HG03139 (cell line): Measurements from ENCODE around the gene NDUFB10.

Source experiments
- ATAC-seq: cut with Tn5 transposase; IDR thresholded peaks from one replicate; pipeline ENCODE4 v1.9.1; 2021; ENCODE audit not compliant: unreplicated experiment

The NDUFB10 gene

GRCh38 chr16:1966460-1966859 is 7.1 kb downstream of the NDUFB10 start, which contains the start of gene RNF151:
TSS of gene RNF151 (plus strand) at chr16:1966856. CDS start at chr16:1966882, 26 bp downstream.
- ATAC-seq: no peak

GRCh38 chr16:1968146-1968953 is 9.0 kb downstream of the NDUFB10 start:
- no peak for ATAC-seq

GRCh38 chr16:1971796-1972489 is 12.6 kb downstream of the NDUFB10 start, which contains the start of gene TBL3:
TSS of gene TBL3 (plus strand) at chr16:1972053. CDS start at chr16:1972165, 112 bp downstream.
- peak; percentile 80 for ATAC-seq

GRCh38 chr16:1972490-1972877 is 13.1 kb downstream of the NDUFB10 start:
- no peak for ATAC-seq

GRCh38 chr16:1973461-1974156 is 14.3 kb downstream of the NDUFB10 start:
- ATAC-seq: no peak

- no peak for ATAC-seq
Observed at GRCh38 chr16:1974157-1975070, 15.1 kb downstream of the NDUFB10 start.

GRCh38 chr16:1975432-1976215 is 16.3 kb downstream of the NDUFB10 start:
- no peak for ATAC-seq

- ATAC-seq: no peak
Observed at GRCh38 chr16:1976216-1976520, 16.8 kb downstream of the NDUFB10 start.

GRCh38 chr16:1976951-1977874 is 17.9 kb downstream of the NDUFB10 start:
- ATAC-seq: no peak

GRCh38 chr16:1977875-1978268 is 18.5 kb downstream of the NDUFB10 start:
- no peak for ATAC-seq

GRCh38 chr16:1978476-1979120 is 19.3 kb downstream of the NDUFB10 start:
- no peak for ATAC-seq

- no peak for ATAC-seq
Observed at GRCh38 chr16:1979271-1980029, 20.1 kb downstream of the NDUFB10 start.

- ATAC-seq: no peak
Observed at GRCh38 chr16:1980030-1980769, 20.9 kb downstream of the NDUFB10 start.

GRCh38 chr16:1980770-1981087 is 21.4 kb downstream of the NDUFB10 start:
- no peak for ATAC-seq

- no peak for ATAC-seq
Observed at GRCh38 chr16:1981398-1981836, 22.1 kb downstream of the NDUFB10 start, which contains the start of gene NOXO1. TSS of gene NOXO1 (minus strand) at chr16:1981469. CDS start at chr16:1981179, 290 bp downstream.

- ATAC-seq: no peak
Observed at GRCh38 chr16:1982013-1982433, 22.7 kb downstream of the NDUFB10 start.

GRCh38 chr16:1982991-1983543 is 23.7 kb downstream of the NDUFB10 start:
- ATAC-seq: no peak
